H1 (cell line): ENCODE measurements around the gene R3HDM2. TPM values are rescaled to one million over a fixed set of nuclear protein-coding genes. Genes with fewer than 3 reads are reported as not detected.
"Not testable (repeated sequence)": the region's sequence is repeated elsewhere in the genome, so short reads cannot be mapped to it uniquely, and the experiment has no call there.

Experiments used
- CTCF ChIA-PET: fragments of 300-600 bp; sonication (Branson Sonifier 250); formaldehyde crosslinking; loops from one replicate; lab custom pipeline; 2021; ENCODE audit not compliant: partially characterized antibody; lab: Charles Lee
- POLR2A ChIA-PET: fragments of 300-600 bp; sonication (Branson Sonifier 250); formaldehyde crosslinking; loops from one replicate; lab custom pipeline; 2021; ENCODE audit warnings: inconsistent platforms; ENCODE audit not compliant: partially characterized antibody; lab: Charles Lee
- DNase-seq, 2 experiments: peaks; one replicate each; pipeline versions ENCODE4 v3.0.0 to v3.0.0-alpha.2; 2010 to 2022; ENCODE audit warnings: low spot score in 2 of 2, low read depth in 1 of 2, mixed read lengths in 1 of 2
- FAIRE-seq: peaks from 2 replicates; lab custom pipeline; 2011; peaks lifted over from hg19 to GRCh38; lab: Jason Lieb, UNC
- H2AFZ ChIP-seq: 2 replicates; pipeline ENCODE4 v1.8.1; 2012; ENCODE audit warnings: low read length, inconsistent platforms
- H2AK5ac ChIP-seq: 2 replicates; pipeline ENCODE4 v1.6.1; 2013; ENCODE audit warnings: low read depth, low read length
- H2BK120ac ChIP-seq: replicated peaks from 2 replicates; pipeline ENCODE3; 2013; ENCODE audit warnings: low read depth, low read length, inconsistent platforms
- H2BK12ac ChIP-seq: 2 replicates; pipeline ENCODE4 v1.6.1; 2013; ENCODE audit warnings: low read depth, low read length
- H2BK15ac ChIP-seq: 2 replicates; pipeline ENCODE4 v1.6.1; 2013; ENCODE audit warnings: low read length
- H2BK20ac ChIP-seq: 2 replicates; pipeline ENCODE4 v1.6.1; 2013; ENCODE audit warnings: low read length
- H2BK5ac ChIP-seq: 2 replicates; pipeline ENCODE4 v1.6.1; 2013; ENCODE audit warnings: low read depth, low read length
- H3K14ac ChIP-seq: 2 replicates; pipeline ENCODE4 v1.6.1; 2013; ENCODE audit warnings: inconsistent platforms; ENCODE audit not compliant: insufficient read length
- H3K18ac ChIP-seq: 2 replicates; pipeline ENCODE4 v1.6.1; 2013; ENCODE audit warnings: low read length; ENCODE audit errors: extremely low read depth
- H3K23ac ChIP-seq: 2 replicates; pipeline ENCODE4 v1.6.1; 2013; ENCODE audit warnings: inconsistent platforms; ENCODE audit not compliant: insufficient read length
- H3K23me2 ChIP-seq: 2 replicates; pipeline ENCODE4 v1.6.1; 2013; ENCODE audit warnings: low read depth, low read length
- H3K27ac ChIP-seq: 2 replicates; pipeline ENCODE4 v1.6.1; 2011; ENCODE audit warnings: low read depth, low read length, inconsistent platforms
- H3K27me3 ChIP-seq, 4 experiments: replicated peaks in 1 of 4; 1 replicate in 1 of 4; 2 replicates in 3 of 4; pipeline versions ENCODE4 v1.6.1 to v1.8.1; 2011 to 2013; ENCODE audit warnings: low read length in 3 of 4, mild to moderate bottlenecking in 3 of 4, inconsistent platforms in 2 of 4, mixed read lengths in 2 of 4, moderate library complexity in 1 of 4; ENCODE audit not compliant: control insufficient read depth in 3 of 4, insufficient read depth in 3 of 4; ENCODE audit errors: extremely low read depth in 1 of 4
- H3K36me3 ChIP-seq, 4 experiments: 2 replicates each; pipeline versions ENCODE4 v1.6.1 to v1.8.1; 2011 to 2013; ENCODE audit warnings: mild to moderate bottlenecking in 4 of 4, low read length in 3 of 4, moderate library complexity in 2 of 4, control low read depth in 1 of 4, inconsistent platforms in 1 of 4; ENCODE audit not compliant: insufficient read depth in 4 of 4, control insufficient read depth in 2 of 4
- H3K4ac ChIP-seq: replicated peaks from 2 replicates; pipeline ENCODE3; 2013; ENCODE audit warnings: low read length, low read depth, mixed read lengths, inconsistent platforms; ENCODE audit not compliant: insufficient read length
- H3K4me1 ChIP-seq, 4 experiments: replicated peaks in 1 of 4; 1 replicate in 1 of 4; 2 replicates in 3 of 4; pipeline versions ENCODE4 v1.6.1 to v1.8.1; 2011 to 2013; ENCODE audit warnings: low read length in 3 of 4, inconsistent platforms in 2 of 4, mixed read lengths in 1 of 4; ENCODE audit not compliant: insufficient read depth in 4 of 4, control insufficient read depth in 3 of 4
- H3K4me2 ChIP-seq, 2 experiments: 2 replicates each; pipeline versions ENCODE4 v1.6.1 to v1.8.1; 2011 to 2013; ENCODE audit warnings: low read depth in 2 of 2, low read length in 2 of 2, control low read depth in 1 of 2, inconsistent platforms in 1 of 2, mild to moderate bottlenecking in 1 of 2; ENCODE audit not compliant: insufficient read depth in 1 of 2
- H3K4me3 ChIP-seq, 4 experiments: fragments of 200-600, 300-600 bp in 1 of 4; sonication (generic), shearing (Covaris generic), sonication (Bioruptor Twin) in 1 of 4; 2 replicates each; pipeline versions ENCODE4 v1.5.1 to v1.8.1; 2011 to 2016; ENCODE audit warnings: low read length in 4 of 4, low read depth in 3 of 4, control low read depth in 2 of 4, inconsistent platforms in 2 of 4, mild to moderate bottlenecking in 2 of 4, mixed read lengths in 1 of 4, moderate library complexity in 1 of 4; ENCODE audit not compliant: insufficient read depth in 2 of 4; ENCODE audit errors: extremely low read depth in 1 of 4
- H3K56ac ChIP-seq: replicated peaks from 2 replicates; pipeline ENCODE3; 2013; ENCODE audit warnings: low read depth, mild to moderate bottlenecking, mixed read lengths, low read length, inconsistent platforms; ENCODE audit not compliant: insufficient read length
- H3K79me1 ChIP-seq: 2 replicates; pipeline ENCODE4 v1.6.1; 2013; ENCODE audit warnings: low read depth, low read length, control low read depth
- H3K79me2 ChIP-seq, 2 experiments: 2 replicates each; pipeline versions ENCODE4 v1.6.1 to v1.8.1; 2012 to 2013; ENCODE audit warnings: low read length in 2 of 2, mild to moderate bottlenecking in 2 of 2, inconsistent platforms in 1 of 2; ENCODE audit not compliant: insufficient read depth in 2 of 2, control insufficient read depth in 1 of 2
- H3K9ac ChIP-seq, 4 experiments: replicated peaks in 1 of 4; 1 replicate in 1 of 4; 2 replicates in 3 of 4; pipeline versions ENCODE4 v1.6.1 to v1.8.1; 2011 to 2013; ENCODE audit warnings: low read depth in 3 of 4, low read length in 3 of 4, control low read depth in 2 of 4, mild to moderate bottlenecking in 2 of 4, moderate library complexity in 2 of 4, inconsistent platforms in 1 of 4; ENCODE audit errors: extremely low read depth in 1 of 4
- H3K9me3 ChIP-seq, 2 experiments: 2 replicates each; pipeline versions ENCODE4 v1.6.1 to v1.8.1; 2012 to 2013; ENCODE audit warnings: mild to moderate bottlenecking in 2 of 2, moderate library complexity in 2 of 2, control low read depth in 1 of 2, inconsistent platforms in 1 of 2, low read depth in 1 of 2, low read length in 1 of 2, mixed read lengths in 1 of 2; ENCODE audit not compliant: insufficient read depth in 2 of 2
- H4K20me1 ChIP-seq, 2 experiments: replicated peaks in 1 of 2; 2 replicates each; pipeline versions ENCODE3 to v1.8.1; 2011 to 2013; ENCODE audit warnings: inconsistent platforms in 2 of 2, low read length in 2 of 2, mild to moderate bottlenecking in 1 of 2; ENCODE audit not compliant: insufficient read depth in 2 of 2, control insufficient read depth in 1 of 2
- H4K5ac ChIP-seq: 2 replicates; pipeline ENCODE4 v1.6.1; 2013; ENCODE audit warnings: low read length, low read depth, mixed read lengths, inconsistent platforms; ENCODE audit not compliant: insufficient read length
- H4K8ac ChIP-seq: 2 replicates; pipeline ENCODE4 v1.8.0; 2013; ENCODE audit warnings: mild to moderate bottlenecking, moderate library complexity, low read length, inconsistent platforms; ENCODE audit not compliant: insufficient read depth; ENCODE audit errors: extremely low read depth
- H4K91ac ChIP-seq: replicated peaks from 2 replicates; pipeline ENCODE3; 2013; ENCODE audit warnings: low read length, mixed read lengths, inconsistent platforms; ENCODE audit not compliant: insufficient read length
- WGBS, 2 experiments: shearing (Covaris generic) in 1 of 2; methylation state at CpG; one replicate each; pipeline versions ENCODE4 v1.1.6 to v1.1.7; 2013 to 2015; ENCODE audit warnings: low lambda C conversion rate in 2 of 2, mixed read lengths in 2 of 2, inconsistent platforms in 1 of 2, low coverage in 1 of 2, missing lambda C conversion rate in 1 of 2; ENCODE audit not compliant: insufficient replicate concordance in 2 of 2, insufficient coverage in 1 of 2, insufficient read length in 1 of 2; ENCODE audit errors: extremely low coverage in 1 of 2, missing lambda C conversion rate in 1 of 2; 5-methylcytosine and 5-hydroxymethylcytosine counted together
- polyA plus RNA-seq, 7 experiments: library from polyadenylated mRNA; depleted of rRNA in 3 of 7; stranded (reverse) in 5 of 7; unstranded in 2 of 7; fragments of >200 nt in 5 of 7; fragments of 200-250 nt in 2 of 7; gene quantifications; 1 replicate in 5 of 7; 2 replicates in 1 of 7; 4 replicates in 1 of 7; pipeline versions ENCODE4 v1.2.1 to v1.2.3, GENCODE V29; 2011 to 2013; ENCODE audit warnings: missing spikeins in 2 of 7, mixed read lengths in 2 of 7
- total RNA-seq: library from RNA; stranded (reverse); fragmentation: NEBNext Ultra II Directional; extraction: Animal tissue kit (Norgen Biotek cat#: 25700); gene quantifications from 2 replicates; pipeline ENCODE4 v1.2.1, GENCODE V29; 2021

Gene R3HDM2
- total and polyA plus RNA-seq, 2 of the 8 experiments (the other 6 are each of a cell fraction or from before 2014, with no cell fraction given) = 25.6 to 27.0 TPM

- H2BK15ac ChIP-seq, H3K14ac ChIP-seq, H2AFZ ChIP-seq, H3K18ac ChIP-seq, H3K23me2 ChIP-seq, H2BK5ac ChIP-seq, H3K79me2 ChIP-seq, H3K27me3 ChIP-seq, H3K36me3 ChIP-seq, H4K20me1 ChIP-seq, H4K8ac ChIP-seq, H3K23ac ChIP-seq, H2BK20ac ChIP-seq, H3K4me2 ChIP-seq, H3K56ac ChIP-seq, H3K4me3 ChIP-seq, H4K5ac ChIP-seq, H3K79me1 ChIP-seq, DNase-seq, H4K91ac ChIP-seq, H2AK5ac ChIP-seq, H3K27ac ChIP-seq, H2BK12ac ChIP-seq, H3K4ac ChIP-seq, H3K9ac ChIP-seq, H3K4me1 ChIP-seq, H3K9me3 ChIP-seq, H2BK120ac ChIP-seq, FAIRE-seq: not testable (repeated sequence)
- POLR2A ChIA-PET = interaction anchor here (0.9 kb wide), 1 partner anchor 29 kb away, joined by 5 read pairs; no protein-coding TSS in a partner anchor
- CTCF ChIA-PET = interaction anchor here (1.2 to 1.9 kb wide), 3 partner anchors 57 to 92 kb away, joined by 5 to 7 read pairs (median 6); partner anchors contain the start of gene INHBE
- 90% methylated on average over 5 of the region's 5 CpGs; no CpG with 5 or more reads in 1 of the 2 experiments for WGBS, 2 experiments
Observed at GRCh38 chr12:57364156-57364555, 66.7 kb downstream of the R3HDM2 start.
